GM21367 (cell line): Measurements from ENCODE around the gene OPTC.

ENCODE experiments used
- ATAC-seq: cut with Tn5 transposase; IDR thresholded peaks from one replicate; pipeline ENCODE4 v1.9.1; 2021; ENCODE audit not compliant: unreplicated experiment

OPTC gene

DNA sequence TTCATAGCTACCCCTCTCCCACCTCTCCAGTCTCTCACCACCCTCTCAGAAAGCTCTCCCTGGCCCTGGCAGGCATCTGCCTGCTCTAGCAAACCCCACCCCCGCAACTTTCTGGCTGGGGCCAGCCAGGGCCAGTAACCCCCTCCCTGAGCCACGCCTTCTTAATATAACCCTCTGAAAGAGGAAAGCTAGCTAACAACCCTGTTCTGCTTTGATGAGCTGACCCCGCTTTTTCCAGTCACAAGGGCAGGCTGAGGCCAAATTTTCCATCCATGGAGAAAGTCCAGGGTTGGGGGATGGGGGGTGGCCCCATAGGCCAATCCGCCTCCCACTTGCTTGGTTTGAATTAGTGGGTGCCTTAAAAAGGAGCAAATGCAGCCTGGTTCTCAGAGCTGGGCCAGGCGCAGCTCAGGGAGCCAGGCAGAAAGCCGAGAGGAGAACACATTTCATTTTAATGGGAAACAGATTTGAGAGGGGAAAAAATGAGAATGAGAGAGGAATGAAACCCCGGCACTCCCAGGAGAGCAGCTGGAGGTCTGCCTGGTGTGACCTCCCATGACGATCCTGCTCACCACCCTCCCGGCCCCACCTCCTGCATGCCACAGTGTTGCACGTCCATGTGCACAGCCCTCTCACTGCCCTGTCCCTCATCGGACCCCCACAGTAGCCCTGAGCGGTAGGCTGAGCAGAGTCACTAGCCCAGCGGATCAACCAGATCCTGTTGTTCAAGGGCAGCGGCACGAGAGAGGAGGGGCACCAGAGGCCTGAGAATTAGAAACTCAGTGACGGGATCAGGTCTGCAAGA lies 62.3 kb downstream of the OPTC start:
- ATAC-seq: no peak

GRCh38 chr1:203557390-203557789 lies 63.4 kb downstream of the OPTC start:
- no peak for ATAC-seq

DNA sequence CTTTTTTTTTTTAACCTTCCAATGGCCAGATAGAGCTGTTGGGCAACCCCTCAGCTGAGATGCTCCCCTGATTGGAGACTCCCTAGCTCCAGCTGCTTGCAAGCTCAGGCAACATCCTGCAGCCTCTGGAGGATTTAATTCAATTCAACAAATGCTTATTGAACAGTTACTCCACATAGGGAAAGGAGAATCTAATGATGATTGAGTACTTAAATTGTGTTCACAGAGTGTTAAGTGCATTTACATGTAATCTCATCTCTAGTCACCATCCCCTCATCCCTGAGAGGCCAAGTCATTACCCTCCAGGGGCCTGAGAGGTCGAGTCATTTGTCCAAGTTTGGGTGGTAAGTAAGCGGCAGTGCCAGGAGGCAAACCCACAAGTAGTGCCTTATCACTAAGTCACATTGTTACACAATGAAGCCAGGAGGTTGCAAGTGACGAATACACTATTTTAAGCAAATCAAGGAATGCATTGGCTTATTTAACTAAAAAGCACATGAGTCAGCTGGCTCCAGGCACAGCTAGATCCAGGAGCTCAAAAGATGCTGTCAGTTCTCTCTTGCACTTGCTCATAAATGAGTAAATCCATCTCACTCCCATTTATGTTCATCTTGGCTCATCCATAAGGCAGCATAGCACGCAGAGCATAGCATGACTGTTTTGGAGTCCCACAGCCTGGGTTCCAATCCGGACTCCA lies 64.3 kb downstream of the OPTC start:
- ATAC-seq: no peak
